ENCODE data around the gene FOXM1.

GRCh38 chr12:2833327-2833726 is 43.6 kb downstream of the FOXM1 start:
- TF ChIP-seq POLR2AphosphoS5 (IDR thresholded peaks at IDR 0.05) = no peak
- no peak for TF ChIP-seq POLR2A (IDR thresholded peaks at IDR 0.05)

Data from transverse colon (tissue), 3 donors.